ENCODE measurements around the gene TAMALIN. TPM values are rescaled to one million over a fixed set of nuclear protein-coding genes. Genes with fewer than 3 reads are reported as not detected.

TAMALIN gene
- total and polyA plus RNA-seq, 4 experiments from 2014 or later = 1.2 to 31.7 (median 17.9) TPM

- Mint-ChIP-seq H3K4me3 (no peak overlapping the region), H3K27ac (peak overlapping the region in 4 of 7 donors; percentile 66 to 89 (median 76)), H3K36me3 (peaks cover 31 to 57% of the 10 kb centered on the region in 2 donors), H3K4me1 (peaks cover 12 to 48% (median 24%) of the 10 kb centered on the region in 4 donors), H3K27me3 (peaks cover 0 to 2% of the 10 kb centered on the region in 2 donors), H3K9me3 (peaks cover 0 to 3% (median 0%) of the 10 kb centered on the region in 8 donors)
- no peaks in the 10 kb centered on the region for H3K27me3 ChIP-seq (ENCODE audit: insufficient read depth, low read length)
- no peak overlapping the region for H3K4me3 ChIP-seq (ENCODE audit: low read length in 2 of 2)
- intact Hi-C loops (cut with micrococcal nuclease) = no loop called here
- no peak overlapping the region for H3K27ac ChIP-seq (ENCODE audit: low read depth, low read length)
- H3K36me3 ChIP-seq (ENCODE audit: insufficient read depth, low read length) = peaks cover 21% of the 10 kb centered on the region
- ChIA-PET CTCF (ENCODE audit: partially characterized antibody) (interaction anchor here (2.1 to 34.6 kb wide), 2 partner anchors 13 to 17 kb away, joined by 11 to 1048 read pairs; no protein-coding TSS in a partner anchor), POLR2A (ENCODE audit: partially characterized antibody) (interaction anchor here (8.8 kb wide), 1 partner anchor 12 kb away, joined by 187 read pairs; no protein-coding TSS in a partner anchor)
- H3K4me1 ChIP-seq (ENCODE audit: insufficient read depth, low read length) = peaks cover 28% of the 10 kb centered on the region
- no peaks in the 10 kb centered on the region for H3K9me3 ChIP-seq (ENCODE audit: control insufficient read depth in 1 of 2, low read length in 2 of 2)
- no peak for DNase-seq
Observed at GRCh38 chr12:52010152-52010622, 3.4 kb downstream of the TAMALIN start.

DNA sequence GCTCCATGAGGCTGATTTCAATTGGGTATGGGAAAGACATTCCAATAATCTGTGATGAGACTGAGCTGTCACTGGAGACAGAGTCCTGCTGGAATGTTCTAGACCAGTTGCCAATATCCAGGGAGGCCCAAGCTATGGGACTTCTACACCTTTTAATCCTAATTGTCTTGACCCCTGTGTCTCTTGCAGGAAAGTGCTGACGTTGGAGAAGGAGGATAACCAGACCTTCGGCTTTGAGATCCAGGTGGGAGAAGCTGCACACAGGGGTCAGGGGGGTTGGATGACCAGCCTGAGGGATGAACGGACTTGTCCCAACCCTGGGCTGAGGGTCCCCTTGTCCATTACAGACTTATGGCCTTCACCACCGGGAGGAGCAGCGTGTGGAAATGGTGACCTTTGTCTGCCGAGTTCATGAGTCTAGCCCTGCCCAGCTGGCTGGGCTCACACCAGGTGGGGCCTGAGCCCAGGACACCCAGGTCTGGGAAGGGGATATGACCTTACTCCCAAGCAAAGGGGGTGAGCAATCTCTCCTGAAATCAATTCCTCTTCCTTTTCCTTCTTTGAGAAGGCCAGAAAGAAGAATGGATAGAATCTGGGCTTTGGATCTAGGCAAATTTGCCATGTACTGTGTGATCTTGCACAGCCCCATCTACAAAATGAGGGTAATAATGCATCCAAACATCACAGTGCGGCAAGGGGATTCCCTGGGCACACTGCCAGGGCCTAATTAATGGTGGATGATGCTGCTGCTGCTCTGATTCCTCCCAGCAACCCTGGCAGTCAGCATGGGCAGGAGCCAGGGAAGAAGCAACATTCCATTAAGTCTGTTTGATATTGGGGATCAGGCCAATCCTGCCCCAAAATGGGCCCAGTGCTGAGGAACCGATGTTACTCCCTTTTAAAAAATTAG lies 4.2 kb downstream of the TAMALIN start:
- intact Hi-C loops (cut with micrococcal nuclease) = no loop called here
- no peak overlapping the region for H3K27ac ChIP-seq (ENCODE audit: low read depth, low read length)
- peak overlapping the region in 5 of 7 donors; percentile 1 to 89 (median 36) for H3K27ac Mint-ChIP-seq
- peaks cover 0 to 2% of the 10 kb centered on the region in 2 donors for H3K27me3 Mint-ChIP-seq
- peaks cover 31 to 59% of the 10 kb centered on the region in 2 donors for H3K36me3 Mint-ChIP-seq
- ChIA-PET POLR2A (ENCODE audit: partially characterized antibody) (interaction anchor here (8.8 kb wide), 1 partner anchor 11 kb away, joined by 187 read pairs; no protein-coding TSS in a partner anchor), CTCF (ENCODE audit: partially characterized antibody) (interaction anchor here (1.0 to 34.6 kb wide), 3 partner anchors 7 to 18 kb away, joined by 3 to 1048 read pairs (median 11); no protein-coding TSS in a partner anchor)
- H3K4me3 Mint-ChIP-seq = peak overlapping the region in 1 of 8 donors; percentile 49
- H3K4me3 ChIP-seq (ENCODE audit: low read length in 2 of 2) = no peak overlapping the region
- H3K4me1 ChIP-seq (ENCODE audit: insufficient read depth, low read length) = peaks cover 25% of the 10 kb centered on the region
- peaks cover 8 to 41% (median 17%) of the 10 kb centered on the region in 4 donors for H3K4me1 Mint-ChIP-seq
- H3K27me3 ChIP-seq (ENCODE audit: insufficient read depth, low read length) = no peaks in the 10 kb centered on the region
- H3K9me3 Mint-ChIP-seq = peaks cover 0 to 3% (median 0%) of the 10 kb centered on the region in 8 donors
- no peak for DNase-seq
- no peaks in the 10 kb centered on the region for H3K9me3 ChIP-seq (ENCODE audit: control insufficient read depth in 1 of 2, low read length in 2 of 2)
- peaks cover 21% of the 10 kb centered on the region for H3K36me3 ChIP-seq (ENCODE audit: insufficient read depth, low read length)

- Histone ChIP-seq H3K4me1 (ENCODE audit: insufficient read depth, low read length) (peaks cover 19% of the 10 kb centered on the region), H3K9me3 (ENCODE audit: control insufficient read depth in 1 of 2, low read length in 2 of 2) (no peaks in the 10 kb centered on the region), H3K27ac (ENCODE audit: low read depth, low read length) (no peak overlapping the region), H3K36me3 (ENCODE audit: insufficient read depth, low read length) (peaks cover 21% of the 10 kb centered on the region), H3K4me3 (ENCODE audit: low read length in 2 of 2) (no peak overlapping the region), H3K27me3 (ENCODE audit: insufficient read depth, low read length) (no peaks in the 10 kb centered on the region)
- no peaks in the 10 kb centered on the region for H3K27me3 Mint-ChIP-seq
- H3K9me3 Mint-ChIP-seq = peaks cover 0 to 4% (median 0%) of the 10 kb centered on the region in 8 donors
- no peak overlapping the region for H3K4me3 Mint-ChIP-seq
- intact Hi-C loops (cut with micrococcal nuclease) = no loop called here
- no peak for DNase-seq
- H3K27ac Mint-ChIP-seq = peak overlapping the region in 4 of 7 donors; percentile 11 to 89 (median 29)
- peaks cover 4 to 35% (median 13%) of the 10 kb centered on the region in 4 donors for H3K4me1 Mint-ChIP-seq
- POLR2A ChIA-PET (ENCODE audit: partially characterized antibody) = no interaction called here
- H3K36me3 Mint-ChIP-seq = peaks cover 31 to 63% of the 10 kb centered on the region in 2 donors
- CTCF ChIA-PET (ENCODE audit: partially characterized antibody) = interaction anchor here (1.0 to 34.6 kb wide), 2 partner anchors 8 to 11 kb away, joined by 3 to 1048 read pairs; no protein-coding TSS in a partner anchor
Observed at GRCh38 chr12:52011602-52012214, 5.0 kb downstream of the TAMALIN start.

- CTCF ChIA-PET (ENCODE audit: partially characterized antibody) = interaction anchor here (20.6 to 34.6 kb wide), 2 partner anchors 9 to 16 kb away, joined by 1048 read pairs; partner anchors contain the start of gene TAMALIN
- intact Hi-C loops (cut with micrococcal nuclease) = no loop called here
- Mint-ChIP-seq H3K27ac (peak overlapping the region in 4 of 7 donors; percentile 30 to 82 (median 75)), H3K36me3 (peaks cover 31 to 55% of the 10 kb centered on the region in 2 donors), H3K27me3 (no peaks in the 10 kb centered on the region), H3K9me3 (peaks cover 0 to 4% (median 0%) of the 10 kb centered on the region in 8 donors), H3K4me1 (peaks cover 0 to 17% (median 5%) of the 10 kb centered on the region in 4 donors), H3K4me3 (no peak overlapping the region)
- Histone ChIP-seq H3K9me3 (ENCODE audit: control insufficient read depth in 1 of 2, low read length in 2 of 2) (no peaks in the 10 kb centered on the region), H3K27me3 (ENCODE audit: insufficient read depth, low read length) (no peaks in the 10 kb centered on the region), H3K27ac (ENCODE audit: low read depth, low read length) (no peak overlapping the region), H3K4me3 (ENCODE audit: low read length in 2 of 2) (no peak overlapping the region), H3K4me1 (ENCODE audit: insufficient read depth, low read length) (peaks cover 7% of the 10 kb centered on the region), H3K36me3 (ENCODE audit: insufficient read depth, low read length) (peaks cover 21% of the 10 kb centered on the region)
- POLR2A ChIA-PET (ENCODE audit: partially characterized antibody) = no interaction called here
- DNase-seq = peak in 2 of 5 donors; percentile 24 to 42
Observed at GRCh38 chr12:52013626-52014310, 7.0 kb downstream of the TAMALIN start.

- peaks cover 31 to 47% of the 10 kb centered on the region in 2 donors for H3K36me3 Mint-ChIP-seq
- DNase-seq = peak in 2 of 5 donors; percentile 20 to 37
- Histone ChIP-seq H3K36me3 (ENCODE audit: insufficient read depth, low read length) (peaks cover 21% of the 10 kb centered on the region), H3K4me3 (ENCODE audit: low read length in 2 of 2) (no peak overlapping the region), H3K4me1 (ENCODE audit: insufficient read depth, low read length) (no peaks in the 10 kb centered on the region), H3K27me3 (ENCODE audit: insufficient read depth, low read length) (no peaks in the 10 kb centered on the region), H3K27ac (ENCODE audit: low read depth, low read length) (no peak overlapping the region), H3K9me3 (ENCODE audit: control insufficient read depth in 1 of 2, low read length in 2 of 2) (no peaks in the 10 kb centered on the region)
- no peak overlapping the region for H3K4me3 Mint-ChIP-seq
- intact Hi-C loops (cut with micrococcal nuclease) = no loop called here
- ChIA-PET POLR2A (ENCODE audit: partially characterized antibody) (no interaction called here), CTCF (ENCODE audit: partially characterized antibody) (interaction anchor here (4.1 to 34.6 kb wide), 3 partner anchors 8 to 18 kb away, joined by 19 to 1048 read pairs (median 1048); partner anchors contain the start of gene TAMALIN)
- H3K27me3 Mint-ChIP-seq = no peaks in the 10 kb centered on the region
- H3K9me3 Mint-ChIP-seq = peaks cover 0 to 4% (median 0%) of the 10 kb centered on the region in 8 donors
- peaks cover 0 to 13% (median 0%) of the 10 kb centered on the region in 4 donors for H3K4me1 Mint-ChIP-seq
- H3K27ac Mint-ChIP-seq = peak overlapping the region in 1 of 7 donors; percentile 82
Observed at GRCh38 chr12:52014567-52015530, 8.1 kb downstream of the TAMALIN start.
